GM19035 (cell line): Measurements from ENCODE around the gene EZR.
"Not testable (repeated sequence)": the region's sequence is repeated elsewhere in the genome, so short reads cannot be mapped to it uniquely, and the experiment has no call there.

ENCODE experiments used
- ATAC-seq: cut with Tn5 transposase; IDR thresholded peaks from one replicate; pipeline ENCODE4 v1.9.1; 2021; ENCODE audit not compliant: unreplicated experiment

EZR gene

GRCh38 chr6:158799051-158799792 lies 19.9 kb downstream of the EZR start:
- no peak for ATAC-seq

GRCh38 chr6:158798311-158798710 lies 20.9 kb downstream of the EZR start:
- no peak for ATAC-seq

- ATAC-seq = no peak
Measured at GRCh38 chr6:158797331-158798310, 21.5 kb downstream of the EZR start.

- ATAC-seq = no peak
Measured at GRCh38 chr6:158796353-158796752, 22.8 kb downstream of the EZR start.

- no peak for ATAC-seq
Measured at GRCh38 chr6:158795516-158795915, 23.7 kb downstream of the EZR start.

GRCh38 chr6:158793432-158793831 lies 25.7 kb downstream of the EZR start:
- peak; percentile 68 for ATAC-seq

- ATAC-seq = not testable (repeated sequence)
Measured at GRCh38 chr6:158792505-158792904, 26.7 kb downstream of the EZR start.

- no peak for ATAC-seq
Measured at GRCh38 chr6:158791274-158791855, 27.8 kb downstream of the EZR start.

GRCh38 chr6:158789115-158789917 lies 29.9 kb downstream of the EZR start:
- no peak for ATAC-seq

GRCh38 chr6:158787395-158787794 lies 31.8 kb downstream of the EZR start:
- ATAC-seq = no peak

- no peak for ATAC-seq
Measured at GRCh38 chr6:158786645-158787304, 32.4 kb downstream of the EZR start.

- ATAC-seq = no peak
Measured at GRCh38 chr6:158785036-158785435, 34.1 kb downstream of the EZR start.

- ATAC-seq = no peak
Measured at GRCh38 chr6:158784505-158784904, 34.7 kb downstream of the EZR start.

GRCh38 chr6:158783851-158784250 lies 35.3 kb downstream of the EZR start:
- ATAC-seq = no peak

- ATAC-seq = no peak
Measured at GRCh38 chr6:158783167-158783450, 36.1 kb downstream of the EZR start.

GRCh38 chr6:158782432-158783166 lies 36.6 kb downstream of the EZR start:
- ATAC-seq = no peak

GRCh38 chr6:158781692-158782373 lies 37.3 kb downstream of the EZR start:
- no peak for ATAC-seq

GRCh38 chr6:158780988-158781691 lies 38.0 kb downstream of the EZR start:
- ATAC-seq = no peak
